Smooth muscle cell (in vitro differentiated cells): ENCODE results near the gene EIF4E1B. TPM values are rescaled to one million over a fixed set of nuclear protein-coding genes. Genes with fewer than 3 reads are reported as not detected.

Source experiments
- DNase-seq: peaks from one replicate; lab custom pipeline; 2025; ENCODE audit not compliant: unreplicated experiment; lab: John Stamatoyannopoulos, UW
- H2AFZ ChIP-seq: fragments of 200-600 bp; sonication (generic); 2 replicates; pipeline ENCODE4 v1.6.0; 2016; ENCODE audit warnings: antibody characterized with exemption, low read depth, mild to moderate bottlenecking
- H3F3A ChIP-seq: fragments of 200-600 bp; sonication (generic); 2 replicates; pipeline ENCODE4 v1.6.0; 2017; ENCODE audit warnings: antibody characterized with exemption, low read depth
- H3K27ac ChIP-seq: fragments of 200-600 bp; sonication (generic); 2 replicates; pipeline ENCODE4 v1.5.1; 2016; ENCODE audit warnings: low read depth, mild to moderate bottlenecking
- H3K27me3 ChIP-seq: fragments of 200-600 bp; sonication (generic); 2 replicates; pipeline ENCODE4 v1.6.1; 2016; ENCODE audit warnings: low read depth, mild to moderate bottlenecking
- H3K36me3 ChIP-seq: fragments of 200-600 bp; sonication (generic); 2 replicates; pipeline ENCODE4 v1.5.1; 2016; ENCODE audit warnings: low read depth
- H3K4me1 ChIP-seq: fragments of 200-600 bp; sonication (generic); 2 replicates; pipeline ENCODE4 v1.5.1; 2016; ENCODE audit warnings: low read depth
- H3K4me2 ChIP-seq: fragments of 200-600 bp; sonication (generic); 2 replicates; pipeline ENCODE4 v1.6.0; 2016; ENCODE audit warnings: mild to moderate bottlenecking
- H3K4me3 ChIP-seq: fragments of 200-600 bp; sonication (generic); 2 replicates; pipeline ENCODE4 v1.5.1; 2016; ENCODE audit warnings: mild to moderate bottlenecking
- H3K79me2 ChIP-seq: fragments of 200-600 bp; sonication (generic); 2 replicates; pipeline ENCODE4 v1.6.0; 2016; ENCODE audit warnings: low read depth, mild to moderate bottlenecking
- H3K9ac ChIP-seq: fragments of 200-600 bp; sonication (generic); 2 replicates; pipeline ENCODE4 v1.6.0; 2016; ENCODE audit warnings: low read depth
- H3K9me3 ChIP-seq: fragments of 200-600 bp; sonication (generic); replicated peaks from 2 replicates; pipeline ENCODE4 v1.5.1; 2016; ENCODE audit warnings: low read depth
- H4K20me1 ChIP-seq: fragments of 200-600 bp; sonication (generic); 2 replicates; pipeline ENCODE4 v1.6.0; 2016; ENCODE audit warnings: low read depth
- CTCF ChIP-seq: fragments of 200-600 bp; sonication (generic); IDR thresholded peaks from 2 replicates; pipeline ENCODE4 v1.5.1; 2017; ENCODE audit warnings: borderline replicate concordance, mild to moderate bottlenecking, antibody characterized with exemption; ENCODE audit not compliant: insufficient read depth, poor library complexity, severe bottlenecking
- WGBS: methylation state at CpG from one replicate; pipeline ENCODE4 v1.1.7; 2016; ENCODE audit warnings: low lambda C conversion rate; 5-methylcytosine and 5-hydroxymethylcytosine counted together
- polyA plus RNA-seq: library from polyadenylated mRNA; unstranded; fragments of >200 nt; fragmentation: Nextera tagmentation; extraction: Ambion mirVana; gene quantifications from 2 replicates; pipeline ENCODE4 v1.2.1, GENCODE V29; 2016
- total RNA-seq: library from RNA; depleted of rRNA; stranded (reverse); fragments of >200 nt; gene quantifications from 2 replicates; pipeline ENCODE4 v1.2.3, GENCODE V29; 2014

The EIF4E1B gene
- total and polyA plus RNA-seq, 2 experiments from 2014 or later: not detected

- peaks cover 20% of the 10 kb centered on the region for H3K27me3 ChIP-seq
- TF ChIP-seq CTCF: no peak
- H3K4me1 ChIP-seq: no peaks in the 10 kb centered on the region
- no peak overlapping the region for H3K9ac ChIP-seq
- no peak overlapping the region for H3K27ac ChIP-seq
- H4K20me1 ChIP-seq: no peaks in the 10 kb centered on the region
- no peak overlapping the region for H2AFZ ChIP-seq
- no peaks in the 10 kb centered on the region for H3F3A ChIP-seq
- H3K36me3 ChIP-seq: no peaks in the 10 kb centered on the region
- 46% methylated on average over 9 of the region's 10 CpGs for WGBS
- DNase-seq: no peak
- no peak overlapping the region for H3K4me3 ChIP-seq
- H3K79me2 ChIP-seq: no peaks in the 10 kb centered on the region
- no peaks in the 10 kb centered on the region for H3K9me3 ChIP-seq
- H3K4me2 ChIP-seq: no peak overlapping the region
Observed at GRCh38 chr5:176676361-176676824, 45.9 kb downstream of the EIF4E1B start.

GRCh38 chr5:176677209-176677939 lies 46.9 kb downstream of the EIF4E1B start:
- no peaks in the 10 kb centered on the region for H4K20me1 ChIP-seq
- no peak for TF ChIP-seq CTCF
- no peak for DNase-seq
- H3K9ac ChIP-seq: no peak overlapping the region
- H3K4me2 ChIP-seq: no peak overlapping the region
- H3K27ac ChIP-seq: no peak overlapping the region
- H3K4me1 ChIP-seq: no peaks in the 10 kb centered on the region
- no peaks in the 10 kb centered on the region for H3K36me3 ChIP-seq
- H3K79me2 ChIP-seq: no peaks in the 10 kb centered on the region
- H3K27me3 ChIP-seq: peaks cover 23% of the 10 kb centered on the region
- H3K9me3 ChIP-seq: no peaks in the 10 kb centered on the region
- WGBS: 88% methylated on average over 12 of the region's 12 CpGs
- no peaks in the 10 kb centered on the region for H3F3A ChIP-seq
- H3K4me3 ChIP-seq: no peak overlapping the region
- no peak overlapping the region for H2AFZ ChIP-seq

- DNase-seq: no peak
- Histone ChIP-seq H3F3A (no peaks in the 10 kb centered on the region), H4K20me1 (no peaks in the 10 kb centered on the region), H3K9me3 (no peaks in the 10 kb centered on the region), H3K27ac (no peak overlapping the region), H3K4me1 (no peaks in the 10 kb centered on the region), H2AFZ (no peak overlapping the region), H3K4me3 (no peak overlapping the region), H3K4me2 (no peak overlapping the region), H3K9ac (no peak overlapping the region), H3K27me3 (peaks cover 27% of the 10 kb centered on the region), H3K36me3 (no peaks in the 10 kb centered on the region), H3K79me2 (no peaks in the 10 kb centered on the region)
- WGBS: 92% methylated on average over 5 of the region's 5 CpGs
- no peak for TF ChIP-seq CTCF
Observed at GRCh38 chr5:176678584-176678983, 48.1 kb downstream of the EIF4E1B start.
